CD4-positive, alpha-beta T cell treated with Interleukin-21 for 1 hour (primary cell): ENCODE results near the gene MRPL20.
"Not testable (repeated sequence)": the region's sequence is repeated elsewhere in the genome, so short reads cannot be mapped to it uniquely, and the experiment has no call there.

ENCODE experiments used
- DNase-seq: peaks from one replicate; pipeline ENCODE4 v3.0.0-alpha.2; 2020

Gene MRPL20

GRCh38 chr1:1425753-1426495 lies 18.8 kb upstream of the MRPL20 start:
- no peak for DNase-seq

GRCh38 chr1:1425426-1425752 lies 18.3 kb upstream of the MRPL20 start:
- DNase-seq, result no peak

- DNase-seq, result no peak
Observed at GRCh38 chr1:1424707-1425106, 17.6 kb upstream of the MRPL20 start.

GRCh38 chr1:1423245-1423597 lies 16.1 kb upstream of the MRPL20 start:
- no peak for DNase-seq

GRCh38 chr1:1422465-1423244 lies 15.6 kb upstream of the MRPL20 start:
- no peak for DNase-seq

GRCh38 chr1:1421907-1422464 lies 14.9 kb upstream of the MRPL20 start:
- DNase-seq, result no peak

- DNase-seq, result no peak
Observed at GRCh38 chr1:1421147-1421906, 14.2 kb upstream of the MRPL20 start, which contains the start of gene ANKRD65. Gene ANKRD65 (minus strand): TSS chr1:1421276. CDS start chr1:1421005, 271 bp downstream.

GRCh38 chr1:1420654-1421141 lies 13.6 kb upstream of the MRPL20 start:
- DNase-seq, result no peak

- no peak for DNase-seq
Observed at GRCh38 chr1:1419813-1420653, 12.9 kb upstream of the MRPL20 start.

GRCh38 chr1:1419363-1419812 lies 12.3 kb upstream of the MRPL20 start:
- no peak for DNase-seq

GRCh38 chr1:1418464-1419362 lies 11.6 kb upstream of the MRPL20 start:
- DNase-seq, result no peak

- not testable (repeated sequence) for DNase-seq
Observed at GRCh38 chr1:1417825-1418463, 10.9 kb upstream of the MRPL20 start.

GRCh38 chr1:1417396-1417795 lies 10.3 kb upstream of the MRPL20 start:
- DNase-seq, result not testable (repeated sequence)

GRCh38 chr1:1415751-1416150 lies 8.7 kb upstream of the MRPL20 start:
- no peak for DNase-seq

- DNase-seq, result not testable (repeated sequence)
Observed at GRCh38 chr1:1412311-1412902, 5.3 kb upstream of the MRPL20 start.

- no peak for DNase-seq
Observed at GRCh38 chr1:1411626-1412025, 4.5 kb upstream of the MRPL20 start.

- not testable (repeated sequence) for DNase-seq
Observed at GRCh38 chr1:1410238-1410637, 3.1 kb upstream of the MRPL20 start.

GRCh38 chr1:1407636-1408318 lies 684 bp upstream of the MRPL20 start:
- peak; percentile 24 for DNase-seq

- DNase-seq, result no peak
Observed at GRCh38 chr1:1406101-1406820, 832 bp downstream of the MRPL20 start.
